HepG2 (cell line): ENCODE measurements around the gene ADAMTS13. TPM values are rescaled to one million over a fixed set of nuclear protein-coding genes. Genes with fewer than 3 reads are reported as not detected.
A peak's percentile ranks its signal among the peaks of the same experiment; 100 is the strongest.

Experiments
- ATAC-seq: fragments of 200-7000 bp; cut with Tn5 transposase; 3 replicates; pipeline ENCODE4 v1.9.1; 2020; ENCODE audit warnings: mild to moderate bottlenecking, moderate library complexity
- BruUV-seq: library from RNA; stranded (reverse); fragments of 400-500 nt; replicated peaks from 2 replicates; lab custom pipeline; 2021; lab: Mats Ljungman, UMichigan
- CTCF ChIA-PET: fragments of 300-600 bp; formaldehyde crosslinking; extraction: SDS; loops from one replicate; lab custom pipeline; 2021; ENCODE audit warnings: low total read pairs, inconsistent platforms, low intra/inter-chr PET ratio; lab: Yijun Ruan, JAX
- POLR2A ChIA-PET: fragments of 350-600 bp; sonication (Branson Sonifier 250); formaldehyde crosslinking; loops from one replicate; lab custom pipeline; 2020; ENCODE audit warnings: antibody characterized with exemption, inconsistent platforms; lab: Yijun Ruan, JAX
- DNase-seq: peaks from one replicate; pipeline ENCODE4 v3.0.0-alpha.2; 2015; ENCODE audit warnings: low spot score
- FAIRE-seq: peaks from 3 replicates; lab custom pipeline; 2011; peaks lifted over from hg19 to GRCh38; lab: Jason Lieb, UNC
- H2AFZ ChIP-seq: one replicate; pipeline ENCODE4 v1.6.1; 2011; ENCODE audit warnings: low read length, inconsistent platforms
- H3K27ac ChIP-seq: fragments of 300-600 bp; 3 replicates; pipeline ENCODE4 v1.8.0; 2011; ENCODE audit warnings: mixed run types, mild to moderate bottlenecking, mixed read lengths, low read length, inconsistent platforms; ENCODE audit not compliant: insufficient read depth; ENCODE audit errors: extremely low read length
- H3K27me3 ChIP-seq, 2 experiments: fragments of 200-600 bp in 1 of 2; 2 replicates in 1 of 2; 3 replicates in 1 of 2; pipeline versions ENCODE4 v1.6.0 to v1.8.0; 2011; ENCODE audit warnings: low read length in 2 of 2, mild to moderate bottlenecking in 2 of 2, moderate library complexity in 2 of 2, inconsistent platforms in 1 of 2; ENCODE audit not compliant: insufficient read depth in 2 of 2, control insufficient read depth in 1 of 2
- H3K36me3 ChIP-seq, 2 experiments: fragments of 200-600 bp in 1 of 2; replicated peaks in 1 of 2; 2 replicates in 1 of 2; 3 replicates in 1 of 2; pipeline versions ENCODE4 v1.5.1 to v1.8.0; 2011; ENCODE audit warnings: low read length in 2 of 2, inconsistent platforms in 1 of 2; ENCODE audit not compliant: insufficient read depth in 2 of 2, control insufficient read depth in 1 of 2
- H3K4me1 ChIP-seq: 2 replicates; pipeline ENCODE4 v1.5.1; 2012; ENCODE audit warnings: low read length, inconsistent platforms; ENCODE audit not compliant: insufficient read depth
- H3K4me2 ChIP-seq: 2 replicates; pipeline ENCODE4 v1.6.0; 2011; ENCODE audit warnings: low read depth, low read length, inconsistent platforms
- H3K4me3 ChIP-seq, 3 experiments: fragments of 200-600 bp in 1 of 3; sonication (generic), shearing (Covaris generic) in 1 of 3; replicated peaks in 1 of 3; 2 replicates each; pipeline ENCODE4 v1.5.1; 2011 to 2016; ENCODE audit warnings: low read length in 3 of 3, inconsistent platforms in 2 of 3, low read depth in 2 of 3, mild to moderate bottlenecking in 2 of 3, control low read depth in 1 of 3, mixed read lengths in 1 of 3; ENCODE audit not compliant: insufficient read depth in 1 of 3
- H3K79me2 ChIP-seq: one replicate; pipeline ENCODE4 v1.6.1; 2011; ENCODE audit warnings: low read length, inconsistent platforms; ENCODE audit not compliant: insufficient read depth
- H3K9ac ChIP-seq: 2 replicates; pipeline ENCODE4 v1.6.0; 2011; ENCODE audit warnings: mild to moderate bottlenecking, low read depth, low read length, inconsistent platforms; ENCODE audit not compliant: insufficient read depth
- H3K9me3 ChIP-seq: 2 replicates; pipeline ENCODE4 v1.5.1; 2012; ENCODE audit warnings: mild to moderate bottlenecking, low read length
- H4K20me1 ChIP-seq: 2 replicates; pipeline ENCODE4 v1.6.0; 2011; ENCODE audit warnings: inconsistent platforms, mild to moderate bottlenecking, low read length, moderate library complexity; ENCODE audit not compliant: insufficient read depth
- AGO2 ChIP-seq: fragments of 200-400 bp; formaldehyde crosslinking; optimal IDR thresholded peaks from 2 replicates; pipeline ENCODE3; 2017; ENCODE audit warnings: mild to moderate bottlenecking, low read depth, low read length, moderate library complexity
- HNRNPL ChIP-seq: fragments of 200-400 bp; formaldehyde crosslinking; IDR thresholded peaks from 2 replicates; pipeline ENCODE4 v1.6.1; 2017; ENCODE audit warnings: mild to moderate bottlenecking, low read depth, low read length
- RAD21 ChIP-seq: fragments of 450-650 bp; formaldehyde crosslinking; IDR thresholded peaks from 2 replicates; pipeline ENCODE4 v1.5.0; 2020; ENCODE audit warnings: mild to moderate bottlenecking
- STAG1 ChIP-seq: sonication (generic); formaldehyde crosslinking; IDR thresholded peaks from 2 replicates; pipeline ENCODE4 v1.4.0; 2020; ENCODE audit warnings: missing genetic modification reagents
- XRCC5 ChIP-seq: fragments of 200-400 bp; formaldehyde crosslinking; optimal IDR thresholded peaks from 2 replicates; pipeline ENCODE3; 2017; ENCODE audit warnings: mild to moderate bottlenecking, low read length
- ZKSCAN1 ChIP-seq: fragments of 150-350 bp; IDR thresholded peaks from 2 replicates; pipeline ENCODE4 v1.6.1; 2014; ENCODE audit warnings: low read length
- ZNF205 ChIP-seq: IDR thresholded peaks from 2 replicates; pipeline ENCODE4 v1.6.1; 2018; ENCODE audit warnings: missing biosample characterization, missing genetic modification reagents
- ZNF597 ChIP-seq: sonication (generic); formaldehyde crosslinking; IDR thresholded peaks from 2 replicates; pipeline ENCODE4 v1.5.0; 2020; ENCODE audit warnings: missing genetic modification reagents
- ZNF703 ChIP-seq: sonication (generic); formaldehyde crosslinking; IDR thresholded peaks from 2 replicates; pipeline ENCODE4 v1.5.1; 2020; ENCODE audit warnings: missing genetic modification reagents, mild to moderate bottlenecking, moderate library complexity, borderline replicate concordance
- WGBS: methylation state at CpG from one replicate; pipeline ENCODE4 v1.1.6; 2017; ENCODE audit warnings: low lambda C conversion rate; 5-methylcytosine and 5-hydroxymethylcytosine counted together
- in situ Hi-C: cut with HindIII; loops from 2 replicates; pipeline ENCODE4 v1.10.0; 2017; ENCODE audit warnings: low pct_unique_long_range_greater_than_20kb; ENCODE audit not compliant: extremely low pct_ligation_motif_present
- intact Hi-C: fragments of 100-400 bp; cut with micrococcal nuclease; formaldehyde crosslinking; loops from one replicate; pipeline ENCODE4 v1.10.0; 2022; ENCODE audit not compliant: unreplicated experiment
- polyA plus RNA-seq, 8 experiments: library from polyadenylated mRNA; depleted of rRNA in 3 of 8; stranded (reverse) in 7 of 8; unstranded in 1 of 8; fragments of >200 nt; fragmentation: Illumina TruSeq in 4 of 8; extraction: Trizol in 4 of 8; gene quantifications; 2 replicates each; pipeline versions ENCODE4 v1.2.1 to v1.2.3, GENCODE V29; 2011 to 2016; ENCODE audit warnings: low read depth in 4 of 8, missing spikeins in 1 of 8, mixed read lengths in 1 of 8; ENCODE audit not compliant: insufficient read depth in 1 of 8
- total RNA-seq, 5 experiments: library from RNA; depleted of rRNA; stranded (reverse); fragments of >200 nt; fragmentation: Illumina TruSeq; extraction: Trizol; gene quantifications; 2 replicates each; pipeline ENCODE4 v1.2.3, GENCODE V29; 2016; ENCODE audit warnings: low read depth in 1 of 5
- TF ChIP-seq, protein P1 (sequence below): sonication (generic); formaldehyde crosslinking; IDR thresholded peaks from 2 replicates; pipeline ENCODE4 v1.5.0; 2020; ENCODE audit warnings: mild to moderate bottlenecking, missing genetic modification reagents, moderate library complexity
- TF ChIP-seq, protein P2 (sequence below): sonication (generic); formaldehyde crosslinking; IDR thresholded peaks from 2 replicates; pipeline ENCODE4 v1.5.1; 2020; ENCODE audit warnings: mild to moderate bottlenecking, missing genetic modification reagents, moderate library complexity

ADAMTS13 gene
- total and polyA plus RNA-seq, 2 of the 13 experiments (the other 11 are each of a cell fraction or from before 2014, with no cell fraction given): 0.91 to 4.5 TPM

DNA sequence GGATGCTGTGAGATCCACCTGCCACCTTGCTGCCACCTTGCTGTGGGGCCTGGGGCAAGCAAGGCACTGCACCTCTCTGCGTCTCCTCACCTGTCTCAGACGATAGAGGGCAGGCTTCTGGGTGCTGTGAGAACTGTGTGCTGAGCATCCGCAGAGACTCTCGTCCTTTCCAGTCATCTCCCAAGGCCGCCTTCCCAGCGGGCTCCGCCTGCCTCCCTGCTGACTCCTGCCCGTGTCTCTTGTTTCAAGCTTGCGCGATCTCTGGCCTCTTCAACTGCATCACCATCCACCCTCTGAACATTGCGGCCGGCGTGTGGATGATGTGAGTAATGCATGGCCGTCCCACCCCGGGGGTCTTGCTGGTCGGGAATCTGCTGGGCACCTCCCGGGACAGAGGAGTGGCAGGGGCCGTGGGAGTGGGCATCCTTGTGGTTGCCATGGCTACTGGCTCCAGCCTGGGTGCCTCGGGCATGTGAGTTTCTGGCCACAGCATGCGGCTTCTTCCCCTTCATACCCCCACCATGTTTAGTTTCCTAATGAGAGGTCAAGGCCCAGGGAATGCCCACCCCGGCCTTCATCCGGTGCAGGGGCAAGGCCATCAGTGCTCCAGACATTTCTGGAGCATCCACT, 41.2 kb downstream of the ADAMTS13 start:
- H3K27me3 ChIP-seq: no peaks in the 10 kb centered on the region; a peak in 1 of 5 replicates
- peaks cover 14% of the 10 kb centered on the region for H3K79me2 ChIP-seq
- in situ Hi-C loops: no loop called here
- no peak overlapping the region for H3K4me3 ChIP-seq
- no peak for ATAC-seq
- peaks cover 6 to 14% of the 10 kb centered on the region in 2 experiments; a peak in 3 of 5 replicates for H3K36me3 ChIP-seq
- FAIRE-seq: no peak
- no peaks in the 10 kb centered on the region; the same call in 1 of the 2 replicates for H4K20me1 ChIP-seq
- H3K27ac ChIP-seq: no peak overlapping the region
- POLR2A ChIA-PET: interaction anchor here (1.6 to 2.2 kb wide), 2 partner anchors 15 to 88 kb away, joined by 3 to 6 read pairs; partner anchors contain the start of gene SLC2A6
- 95% methylated on average over 17 of the region's 22 CpGs for WGBS
- no TSS peak for BruUV-seq
- H3K9ac ChIP-seq: no peak overlapping the region
- CTCF ChIA-PET: no interaction called here
- no peak overlapping the region for H2AFZ ChIP-seq
- no peak for DNase-seq
- H3K9me3 ChIP-seq: no peaks in the 10 kb centered on the region
- intact Hi-C loops: no loop called here
- TF ChIP-seq ZNF205 (CRISPR knock-in tag): no peak
- TF ChIP-seq ZNF597 (CRISPR knock-in tag): no peak
- peak; percentile 31; the same call in 1 of the 2 replicates for TF ChIP-seq RAD21
- TF ChIP-seq XRCC5: peak; percentile 23
- peak; percentile 23; the same call in 1 of the 2 replicates for TF ChIP-seq HNRNPL
- TF ChIP-seq ZNF703: no peak
- TF ChIP-seq, protein P1, sequence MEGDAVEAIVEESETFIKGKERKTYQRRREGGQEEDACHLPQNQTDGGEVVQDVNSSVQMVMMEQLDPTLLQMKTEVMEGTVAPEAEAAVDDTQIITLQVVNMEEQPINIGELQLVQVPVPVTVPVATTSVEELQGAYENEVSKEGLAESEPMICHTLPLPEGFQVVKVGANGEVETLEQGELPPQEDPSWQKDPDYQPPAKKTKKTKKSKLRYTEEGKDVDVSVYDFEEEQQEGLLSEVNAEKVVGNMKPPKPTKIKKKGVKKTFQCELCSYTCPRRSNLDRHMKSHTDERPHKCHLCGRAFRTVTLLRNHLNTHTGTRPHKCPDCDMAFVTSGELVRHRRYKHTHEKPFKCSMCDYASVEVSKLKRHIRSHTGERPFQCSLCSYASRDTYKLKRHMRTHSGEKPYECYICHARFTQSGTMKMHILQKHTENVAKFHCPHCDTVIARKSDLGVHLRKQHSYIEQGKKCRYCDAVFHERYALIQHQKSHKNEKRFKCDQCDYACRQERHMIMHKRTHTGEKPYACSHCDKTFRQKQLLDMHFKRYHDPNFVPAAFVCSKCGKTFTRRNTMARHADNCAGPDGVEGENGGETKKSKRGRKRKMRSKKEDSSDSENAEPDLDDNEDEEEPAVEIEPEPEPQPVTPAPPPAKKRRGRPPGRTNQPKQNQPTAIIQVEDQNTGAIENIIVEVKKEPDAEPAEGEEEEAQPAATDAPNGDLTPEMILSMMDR: peak; percentile 54
- TF ChIP-seq STAG1 (CRISPR knock-in tag): peak; percentile 27; the same call in 1 of the 2 replicates
- no peak for TF ChIP-seq ZKSCAN1
- TF ChIP-seq AGO2: peak; percentile 34
- TF ChIP-seq, protein P2, sequence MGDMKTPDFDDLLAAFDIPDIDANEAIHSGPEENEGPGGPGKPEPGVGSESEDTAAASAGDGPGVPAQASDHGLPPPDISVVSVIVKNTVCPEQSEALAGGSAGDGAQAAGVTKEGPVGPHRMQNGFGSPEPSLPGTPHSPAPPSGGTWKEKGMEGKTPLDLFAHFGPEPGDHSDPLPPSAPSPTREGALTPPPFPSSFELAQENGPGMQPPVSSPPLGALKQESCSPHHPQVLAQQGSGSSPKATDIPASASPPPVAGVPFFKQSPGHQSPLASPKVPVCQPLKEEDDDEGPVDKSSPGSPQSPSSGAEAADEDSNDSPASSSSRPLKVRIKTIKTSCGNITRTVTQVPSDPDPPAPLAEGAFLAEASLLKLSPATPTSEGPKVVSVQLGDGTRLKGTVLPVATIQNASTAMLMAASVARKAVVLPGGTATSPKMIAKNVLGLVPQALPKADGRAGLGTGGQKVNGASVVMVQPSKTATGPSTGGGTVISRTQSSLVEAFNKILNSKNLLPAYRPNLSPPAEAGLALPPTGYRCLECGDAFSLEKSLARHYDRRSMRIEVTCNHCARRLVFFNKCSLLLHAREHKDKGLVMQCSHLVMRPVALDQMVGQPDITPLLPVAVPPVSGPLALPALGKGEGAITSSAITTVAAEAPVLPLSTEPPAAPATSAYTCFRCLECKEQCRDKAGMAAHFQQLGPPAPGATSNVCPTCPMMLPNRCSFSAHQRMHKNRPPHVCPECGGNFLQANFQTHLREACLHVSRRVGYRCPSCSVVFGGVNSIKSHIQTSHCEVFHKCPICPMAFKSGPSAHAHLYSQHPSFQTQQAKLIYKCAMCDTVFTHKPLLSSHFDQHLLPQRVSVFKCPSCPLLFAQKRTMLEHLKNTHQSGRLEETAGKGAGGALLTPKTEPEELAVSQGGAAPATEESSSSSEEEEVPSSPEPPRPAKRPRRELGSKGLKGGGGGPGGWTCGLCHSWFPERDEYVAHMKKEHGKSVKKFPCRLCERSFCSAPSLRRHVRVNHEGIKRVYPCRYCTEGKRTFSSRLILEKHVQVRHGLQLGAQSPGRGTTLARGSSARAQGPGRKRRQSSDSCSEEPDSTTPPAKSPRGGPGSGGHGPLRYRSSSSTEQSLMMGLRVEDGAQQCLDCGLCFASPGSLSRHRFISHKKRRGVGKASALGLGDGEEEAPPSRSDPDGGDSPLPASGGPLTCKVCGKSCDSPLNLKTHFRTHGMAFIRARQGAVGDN (CRISPR knock-in tag): peak; percentile 15; the same call in 1 of the 2 replicates
- no peak overlapping the region for H3K4me2 ChIP-seq
- peaks cover 32% of the 10 kb centered on the region for H3K4me1 ChIP-seq
